ENCODE results near the gene RIN1. TPM values are rescaled to one million over a fixed set of nuclear protein-coding genes. Genes with fewer than 3 reads are reported as not detected.

The RIN1 gene
- total and polyA plus RNA-seq, 2 donors (not counting 1 experiment from before 2014, with no cell fraction given): 0.72 to 1.7 TPM

DNA sequence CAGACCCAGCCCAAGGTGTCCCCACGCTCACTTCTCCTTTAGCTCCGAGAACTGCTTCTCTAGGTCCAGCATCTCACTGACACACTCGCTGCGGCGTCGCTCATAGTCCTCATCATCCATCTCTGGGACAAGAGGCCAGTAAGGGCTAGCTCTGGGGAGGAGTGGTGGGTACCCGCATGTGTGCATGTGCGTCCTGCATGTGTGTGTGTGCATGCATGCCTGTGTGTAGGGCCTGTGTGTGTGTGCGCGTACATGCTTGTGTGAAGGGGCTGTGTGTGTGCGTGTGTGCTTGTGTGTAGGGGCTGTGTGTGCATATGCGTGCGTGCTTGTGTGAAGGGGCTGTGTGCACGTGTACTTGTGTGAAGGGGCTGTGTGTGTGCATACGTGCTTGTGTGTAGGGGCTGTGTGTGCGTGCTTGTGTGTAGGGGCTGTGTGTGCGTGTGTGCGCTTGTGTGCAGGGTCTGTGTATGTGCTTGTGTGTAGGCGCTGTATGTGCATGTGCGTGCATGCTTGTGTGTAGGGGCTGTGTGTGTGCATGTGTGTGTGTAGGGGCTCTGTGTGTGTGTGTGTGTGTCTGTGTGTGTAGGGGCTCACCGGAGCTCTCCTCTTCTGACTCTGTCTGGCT, 5.4 kb upstream of the RIN1 start:
- POLR2A ChIA-PET: no interaction called here
- Mint-ChIP-seq H3K4me3 (no peak overlapping the region), H3K4me1 (peaks cover 42% of the 10 kb centered on the region), H3K27ac (no peak overlapping the region), H3K9me3 (ENCODE audit: insufficient read depth) (no peaks in the 10 kb centered on the region), H3K27me3 (no peaks in the 10 kb centered on the region)
- no peak overlapping the region for H3K4me3 ChIP-seq (ENCODE audit: control extremely low read depth in 1 of 5, extremely low read depth in 1 of 5, insufficient read depth in 1 of 5, low read depth in 2 of 5, low read length in 4 of 5)
- TF ChIP-seq EZH2 (IDR thresholded peaks at IDR 0.05; ENCODE audit: borderline replicate concordance, insufficient read depth, low read depth, low read length, poor library complexity, severe bottlenecking): no peak
- TF ChIP-seq CTCF (IDR thresholded peaks at IDR 0.05): no peak
- H3K27ac ChIP-seq (ENCODE audit: low read length in 2 of 2): no peak overlapping the region
- no peak overlapping the region for H3K4me2 ChIP-seq (replicated peaks; ENCODE audit: low read depth, low read length, poor library complexity, severe bottlenecking)
- intact Hi-C loops (cut with micrococcal nuclease): no loop called here
- H4K20me1 ChIP-seq (ENCODE audit: control insufficient read depth, insufficient read depth, low read length, poor library complexity, severe bottlenecking): peaks cover 53% of the 10 kb centered on the region
- 97% methylated on average over 20 of the region's 21 CpGs for WGBS (ENCODE audit: insufficient coverage)
- H3K27me3 ChIP-seq (replicated peaks in 1 of 4; ENCODE audit: control extremely low read depth in 1 of 4, control insufficient read depth in 3 of 4, insufficient read depth in 4 of 4, low read length in 3 of 4): peaks cover 0 to 1% (median 0%) of the 10 kb centered on the region in 4 experiments
- H3K36me3 ChIP-seq (replicated peaks in 1 of 2; ENCODE audit: control extremely low read depth in 1 of 2, control insufficient read depth in 1 of 2, extremely low read depth in 1 of 2, insufficient read depth in 2 of 2, low read length in 1 of 2): peaks cover 0 to 49% of the 10 kb centered on the region in 2 experiments
- no peak overlapping the region for H3K9ac ChIP-seq (ENCODE audit: low read length)
- H3K79me2 ChIP-seq (ENCODE audit: control insufficient read depth, insufficient read depth, low read length): peaks cover 31% of the 10 kb centered on the region
- no peak overlapping the region for H2AFZ ChIP-seq (ENCODE audit: insufficient read depth, low read depth, low read length, poor library complexity, severe bottlenecking)
- H3K4me1 ChIP-seq (ENCODE audit: control insufficient read depth in 2 of 2, insufficient read depth in 2 of 2, low read length in 2 of 2): peaks cover 19 to 39% of the 10 kb centered on the region in 2 donors
- DNase-seq: no peak
- H3K9me3 ChIP-seq (ENCODE audit: control extremely low read depth in 1 of 3, control insufficient read depth in 2 of 3, insufficient read depth in 1 of 3, low read length in 2 of 3): no peaks in the 10 kb centered on the region
- CTCF ChIA-PET: interaction anchor here (1.1 to 3.1 kb wide), 3 partner anchors 10 to 44 kb away, joined by 3 to 13 read pairs (median 10); no protein-coding TSS in a partner anchor
- ATAC-seq (ENCODE audit: low read depth): no peak
